GM12801 (cell line): ENCODE measurements around the gene LRRC42.

Experiments used
- CTCF ChIP-seq: IDR thresholded peaks from one replicate; pipeline ENCODE4 v1.5.1; 2011; ENCODE audit warnings: control low read depth; ENCODE audit not compliant: insufficient read length; ENCODE audit errors: extremely low read depth

LRRC42 gene

GRCh38 chr1:54012008-54012325, 65.8 kb downstream of the LRRC42 start:
- TF ChIP-seq CTCF: no peak

- TF ChIP-seq CTCF: no peak
These were observed 66.7 kb downstream of the LRRC42 start for GRCh38 chr1:54012863-54013262.

GRCh38 chr1:54013393-54014008, 67.4 kb downstream of the LRRC42 start:
- no peak for TF ChIP-seq CTCF

- no peak for TF ChIP-seq CTCF
These were observed 68.0 kb downstream of the LRRC42 start for GRCh38 chr1:54014009-54014629.

- TF ChIP-seq CTCF: no peak
These were observed 70.5 kb downstream of the LRRC42 start for GRCh38 chr1:54016343-54017282.
